WTC11 (cell line): Measurements from ENCODE around the gene NAALADL2. TPM values are rescaled to one million over a fixed set of nuclear protein-coding genes. Genes with fewer than 3 reads are reported as not detected.
A peak's percentile ranks its signal among the peaks of the same experiment; 100 is the strongest.

Experiments used
- ATAC-seq: fragments of 200-7000 bp; cut with Tn5 transposase; 2 replicates; pipeline ENCODE4 v1.10.0; 2021; ENCODE audit warnings: mild to moderate bottlenecking, moderate library complexity
- CTCF ChIA-PET: fragments of 300-600 bp; sonication (Branson Sonifier 250); formaldehyde crosslinking; loops from one replicate; lab custom pipeline; 2021; ENCODE audit warnings: antibody characterized with exemption; lab: Charles Lee
- POLR2A ChIA-PET: fragments of 350-600 bp; sonication (Branson Sonifier 250); formaldehyde crosslinking; loops from one replicate; lab custom pipeline; 2021; ENCODE audit warnings: antibody characterized with exemption; lab: Charles Lee
- DNase-seq: peaks from one replicate; pipeline ENCODE4 v3.0.0; 2021; ENCODE audit warnings: low spot score
- H3K27ac Mint-ChIP-seq: 2 replicates; pipeline ENCODE4 v1.8.0; 2021; ENCODE audit warnings: mixed read lengths
- H3K27me3 Mint-ChIP-seq: 2 replicates; pipeline ENCODE4 v1.8.0; 2021; ENCODE audit warnings: low read depth, mild to moderate bottlenecking, moderate library complexity, mixed read lengths
- H3K36me3 Mint-ChIP-seq: 2 replicates; pipeline ENCODE4 v1.8.0; 2021; ENCODE audit warnings: mixed read lengths
- H3K4me1 Mint-ChIP-seq: 2 replicates; pipeline ENCODE4 v1.8.0; 2022; ENCODE audit warnings: mixed read lengths
- H3K4me3 Mint-ChIP-seq: 2 replicates; pipeline ENCODE4 v1.8.0; 2021; ENCODE audit warnings: mild to moderate bottlenecking, moderate library complexity, mixed read lengths
- H3K9me3 Mint-ChIP-seq: 2 replicates; pipeline ENCODE4 v1.8.0; 2021; ENCODE audit warnings: mixed read lengths
- CBFB ChIP-seq: sonication (generic); formaldehyde crosslinking; IDR thresholded peaks from 2 replicates; pipeline ENCODE4 v1.8.1; 2022; ENCODE audit warnings: mild to moderate bottlenecking, low read depth, missing genetic modification reagents
- E2F5 ChIP-seq: sonication (generic); formaldehyde crosslinking; IDR thresholded peaks from 2 replicates; pipeline ENCODE4 v1.8.1; 2022; ENCODE audit warnings: mild to moderate bottlenecking, moderate library complexity, missing genetic modification reagents
- IRF2 ChIP-seq: sonication (generic); formaldehyde crosslinking; IDR thresholded peaks from 2 replicates; pipeline ENCODE4 v1.8.0; 2022; ENCODE audit warnings: low read depth, missing genetic modification reagents, borderline replicate concordance
- MXD4 ChIP-seq: fragments of 250-450 bp; sonication (Bioruptor Pico); IDR thresholded peaks from 2 replicates; pipeline ENCODE4 v1.8.0; 2021; ENCODE audit warnings: mild to moderate bottlenecking, moderate library complexity, borderline replicate concordance
- OVOL2 ChIP-seq: fragments of 250-450 bp; sonication (Bioruptor Pico); IDR thresholded peaks from 2 replicates; pipeline ENCODE4 v1.9.0; 2021; ENCODE audit warnings: mild to moderate bottlenecking, borderline replicate concordance
- SMAD3 ChIP-seq: sonication (generic); formaldehyde crosslinking; IDR thresholded peaks from 2 replicates; pipeline ENCODE4 v1.8.0; 2022; ENCODE audit warnings: missing genetic modification reagents, mild to moderate bottlenecking, borderline replicate concordance
- SOX15 ChIP-seq: fragments of 250-450 bp; sonication (Bioruptor Pico); IDR thresholded peaks from 2 replicates; pipeline ENCODE4 v1.9.0; 2021; ENCODE audit warnings: mild to moderate bottlenecking
- SP1 ChIP-seq: sonication (generic); formaldehyde crosslinking; conservative IDR thresholded peaks from 2 replicates; pipeline ENCODE4 v1.8.1; 2022; ENCODE audit warnings: missing genetic modification reagents
- TEAD4 ChIP-seq: sonication (generic); formaldehyde crosslinking; IDR thresholded peaks from 2 replicates; pipeline ENCODE4 v1.8.0; 2022; ENCODE audit warnings: mild to moderate bottlenecking, missing genetic modification reagents
- ZNF317 ChIP-seq: sonication (generic); formaldehyde crosslinking; IDR thresholded peaks from 2 replicates; pipeline ENCODE4 v1.8.1; 2023; ENCODE audit warnings: low read depth, mild to moderate bottlenecking, moderate library complexity, missing genetic modification reagents, borderline replicate concordance
- ZNF671 ChIP-seq: fragments of 250-450 bp; sonication (Bioruptor Pico); IDR thresholded peaks from 2 replicates; pipeline ENCODE4 v1.8.0; 2021; ENCODE audit warnings: mild to moderate bottlenecking
- total RNA-seq: library from RNA; stranded (reverse); gene quantifications from 3 replicates; pipeline ENCODE4 v1.2.3, GENCODE V29; 2021
- TF ChIP-seq, protein P1 (sequence below): sonication (generic); formaldehyde crosslinking; conservative IDR thresholded peaks from 2 replicates; pipeline ENCODE4 v1.8.1; 2023; ENCODE audit warnings: mild to moderate bottlenecking, low read depth, missing genetic modification reagents, moderate library complexity
- TF ChIP-seq, protein P2 (sequence below): sonication (generic); formaldehyde crosslinking; IDR thresholded peaks from 2 replicates; pipeline ENCODE4 v1.8.0; 2023; ENCODE audit warnings: missing genetic modification reagents
- TF ChIP-seq, protein P3 (sequence below): fragments of 250-450 bp; sonication (Bioruptor Pico); IDR thresholded peaks from 2 replicates; pipeline ENCODE4 v2.1.2; 2022; ENCODE audit warnings: mild to moderate bottlenecking, moderate library complexity
- TF ChIP-seq, protein P4 (sequence below): sonication (generic); formaldehyde crosslinking; IDR thresholded peaks from 2 replicates; pipeline ENCODE4 v1.8.1; 2023; ENCODE audit warnings: mild to moderate bottlenecking, missing genetic modification reagents, moderate library complexity
- TF ChIP-seq, protein P5 (sequence below): fragments of 250-450 bp; sonication (Bioruptor Pico); IDR thresholded peaks from 2 replicates; pipeline ENCODE4 v1.9.0; 2021; ENCODE audit warnings: moderate library complexity, mild to moderate bottlenecking, inconsistent platforms, borderline replicate concordance
- TF ChIP-seq, protein P6 (sequence below): fragments of 250-450 bp; sonication (Bioruptor Pico); IDR thresholded peaks from 2 replicates; pipeline ENCODE4 v1.9.0; 2021; ENCODE audit warnings: mild to moderate bottlenecking, borderline replicate concordance

Gene NAALADL2
- total RNA-seq, 1 experiment from 2014 or later = 1.2 TPM

DNA sequence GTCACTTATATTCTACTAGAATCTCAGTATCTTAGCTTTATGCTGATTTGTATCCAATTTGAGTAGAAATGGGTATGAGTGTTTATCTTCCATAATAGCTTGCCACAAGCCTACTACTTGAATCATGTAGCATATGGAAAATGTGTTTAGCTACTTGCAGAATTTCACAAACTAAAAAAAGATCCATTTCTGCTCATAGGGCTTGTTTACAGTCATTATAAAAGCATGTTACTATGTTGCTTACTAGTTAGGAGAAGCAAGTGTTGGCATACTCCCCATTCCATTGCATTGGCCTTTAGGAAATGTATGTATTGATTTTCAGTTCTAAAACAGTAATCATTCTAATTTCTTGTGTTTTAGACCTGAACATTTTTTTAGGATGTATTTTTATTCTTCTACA is 939.2 kb downstream of the NAALADL2 start:
- ATAC-seq = no peak
- ChIA-PET CTCF (no interaction called here), POLR2A (no interaction called here)

DNA sequence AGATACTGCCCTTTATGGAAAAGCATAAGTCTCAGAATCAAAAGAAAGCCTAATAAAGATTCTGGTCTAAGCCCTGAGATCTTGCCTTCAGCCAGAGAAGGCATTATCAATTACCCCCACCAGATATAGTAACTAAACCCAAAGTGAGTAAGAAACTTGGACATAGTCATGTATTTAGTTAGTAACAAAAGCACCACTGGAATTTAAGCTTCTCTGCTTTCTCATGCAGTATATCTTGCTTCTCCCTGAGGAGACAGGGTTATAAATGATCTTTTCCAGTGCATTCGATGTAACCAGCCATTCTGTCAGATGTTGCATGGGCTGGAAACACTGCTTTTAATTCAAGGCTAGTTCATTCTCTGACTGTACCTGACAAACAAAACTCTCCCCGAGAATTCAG is 946.7 kb downstream of the NAALADL2 start:
- DNase-seq (no peak), ATAC-seq (no peak; the same call in 1 of the 2 replicates)
- ChIA-PET POLR2A (interaction anchor here (0.6 kb wide), 1 partner anchor 644 kb away, joined by 3 read pairs; no protein-coding TSS in a partner anchor), CTCF (interaction anchor here (0.6 kb wide), 1 partner anchor 77 kb away, joined by 3 read pairs; no protein-coding TSS in a partner anchor)
- Mint-ChIP-seq H3K4me3 (no peak overlapping the region), H3K4me1 (peaks cover 24% of the 10 kb centered on the region), H3K36me3 (no peaks in the 10 kb centered on the region), H3K9me3 (no peaks in the 10 kb centered on the region), H3K27me3 (no peaks in the 10 kb centered on the region), H3K27ac (peak overlapping the region; percentile 7; the same call in 1 of the 2 replicates)
- TF ChIP-seq, protein P1, sequence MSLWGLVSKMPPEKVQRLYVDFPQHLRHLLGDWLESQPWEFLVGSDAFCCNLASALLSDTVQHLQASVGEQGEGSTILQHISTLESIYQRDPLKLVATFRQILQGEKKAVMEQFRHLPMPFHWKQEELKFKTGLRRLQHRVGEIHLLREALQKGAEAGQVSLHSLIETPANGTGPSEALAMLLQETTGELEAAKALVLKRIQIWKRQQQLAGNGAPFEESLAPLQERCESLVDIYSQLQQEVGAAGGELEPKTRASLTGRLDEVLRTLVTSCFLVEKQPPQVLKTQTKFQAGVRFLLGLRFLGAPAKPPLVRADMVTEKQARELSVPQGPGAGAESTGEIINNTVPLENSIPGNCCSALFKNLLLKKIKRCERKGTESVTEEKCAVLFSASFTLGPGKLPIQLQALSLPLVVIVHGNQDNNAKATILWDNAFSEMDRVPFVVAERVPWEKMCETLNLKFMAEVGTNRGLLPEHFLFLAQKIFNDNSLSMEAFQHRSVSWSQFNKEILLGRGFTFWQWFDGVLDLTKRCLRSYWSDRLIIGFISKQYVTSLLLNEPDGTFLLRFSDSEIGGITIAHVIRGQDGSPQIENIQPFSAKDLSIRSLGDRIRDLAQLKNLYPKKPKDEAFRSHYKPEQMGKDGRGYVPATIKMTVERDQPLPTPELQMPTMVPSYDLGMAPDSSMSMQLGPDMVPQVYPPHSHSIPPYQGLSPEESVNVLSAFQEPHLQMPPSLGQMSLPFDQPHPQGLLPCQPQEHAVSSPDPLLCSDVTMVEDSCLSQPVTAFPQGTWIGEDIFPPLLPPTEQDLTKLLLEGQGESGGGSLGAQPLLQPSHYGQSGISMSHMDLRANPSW (CRISPR knock-in tag) = no peak
- TF ChIP-seq ZNF317 (no peak), IRF2 (CRISPR knock-in tag) (no peak), TEAD4 (CRISPR knock-in tag) (no peak)
- TF ChIP-seq, protein P2, sequence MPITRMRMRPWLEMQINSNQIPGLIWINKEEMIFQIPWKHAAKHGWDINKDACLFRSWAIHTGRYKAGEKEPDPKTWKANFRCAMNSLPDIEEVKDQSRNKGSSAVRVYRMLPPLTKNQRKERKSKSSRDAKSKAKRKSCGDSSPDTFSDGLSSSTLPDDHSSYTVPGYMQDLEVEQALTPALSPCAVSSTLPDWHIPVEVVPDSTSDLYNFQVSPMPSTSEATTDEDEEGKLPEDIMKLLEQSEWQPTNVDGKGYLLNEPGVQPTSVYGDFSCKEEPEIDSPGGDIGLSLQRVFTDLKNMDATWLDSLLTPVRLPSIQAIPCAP (CRISPR knock-in tag) = no peak
- TF ChIP-seq, protein P3, sequence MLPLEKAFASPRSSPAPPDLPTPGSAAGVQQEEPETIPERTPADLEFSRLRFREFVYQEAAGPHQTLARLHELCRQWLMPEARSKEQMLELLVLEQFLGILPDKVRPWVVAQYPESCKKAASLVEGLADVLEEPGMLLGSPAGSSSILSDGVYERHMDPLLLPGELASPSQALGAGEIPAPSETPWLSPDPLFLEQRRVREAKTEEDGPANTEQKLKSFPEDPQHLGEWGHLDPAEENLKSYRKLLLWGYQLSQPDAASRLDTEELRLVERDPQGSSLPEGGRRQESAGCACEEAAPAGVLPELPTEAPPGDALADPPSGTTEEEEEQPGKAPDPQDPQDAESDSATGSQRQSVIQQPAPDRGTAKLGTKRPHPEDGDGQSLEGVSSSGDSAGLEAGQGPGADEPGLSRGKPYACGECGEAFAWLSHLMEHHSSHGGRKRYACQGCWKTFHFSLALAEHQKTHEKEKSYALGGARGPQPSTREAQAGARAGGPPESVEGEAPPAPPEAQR (CRISPR knock-in tag) = no peak

More for the DNA sequence above, 939.2 kb downstream of the NAALADL2 start:
- no peak overlapping the region for H3K4me3 Mint-ChIP-seq
- TF ChIP-seq ZNF671 (CRISPR knock-in tag) = no peak
- TF ChIP-seq, protein P4, sequence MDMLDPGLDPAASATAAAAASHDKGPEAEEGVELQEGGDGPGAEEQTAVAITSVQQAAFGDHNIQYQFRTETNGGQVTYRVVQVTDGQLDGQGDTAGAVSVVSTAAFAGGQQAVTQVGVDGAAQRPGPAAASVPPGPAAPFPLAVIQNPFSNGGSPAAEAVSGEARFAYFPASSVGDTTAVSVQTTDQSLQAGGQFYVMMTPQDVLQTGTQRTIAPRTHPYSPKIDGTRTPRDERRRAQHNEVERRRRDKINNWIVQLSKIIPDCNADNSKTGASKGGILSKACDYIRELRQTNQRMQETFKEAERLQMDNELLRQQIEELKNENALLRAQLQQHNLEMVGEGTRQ (CRISPR knock-in tag) = no peak
- TF ChIP-seq OVOL2 = no peak
- TF ChIP-seq, protein P5, sequence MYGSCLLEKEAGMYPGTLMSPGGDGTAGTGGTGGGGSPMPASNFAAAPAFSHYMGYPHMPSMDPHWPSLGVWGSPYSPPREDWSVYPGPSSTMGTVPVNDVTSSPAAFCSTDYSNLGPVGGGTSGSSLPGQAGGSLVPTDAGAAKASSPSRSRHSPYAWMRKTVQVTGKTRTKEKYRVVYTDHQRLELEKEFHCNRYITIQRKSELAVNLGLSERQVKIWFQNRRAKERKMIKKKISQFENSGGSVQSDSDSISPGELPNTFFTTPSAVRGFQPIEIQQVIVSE (CRISPR knock-in tag) = no peak
- no peak for TF ChIP-seq SOX15
- TF ChIP-seq, protein P1 (CRISPR knock-in tag) = no peak
- TF ChIP-seq ZNF317 = no peak
- TF ChIP-seq, protein P6, sequence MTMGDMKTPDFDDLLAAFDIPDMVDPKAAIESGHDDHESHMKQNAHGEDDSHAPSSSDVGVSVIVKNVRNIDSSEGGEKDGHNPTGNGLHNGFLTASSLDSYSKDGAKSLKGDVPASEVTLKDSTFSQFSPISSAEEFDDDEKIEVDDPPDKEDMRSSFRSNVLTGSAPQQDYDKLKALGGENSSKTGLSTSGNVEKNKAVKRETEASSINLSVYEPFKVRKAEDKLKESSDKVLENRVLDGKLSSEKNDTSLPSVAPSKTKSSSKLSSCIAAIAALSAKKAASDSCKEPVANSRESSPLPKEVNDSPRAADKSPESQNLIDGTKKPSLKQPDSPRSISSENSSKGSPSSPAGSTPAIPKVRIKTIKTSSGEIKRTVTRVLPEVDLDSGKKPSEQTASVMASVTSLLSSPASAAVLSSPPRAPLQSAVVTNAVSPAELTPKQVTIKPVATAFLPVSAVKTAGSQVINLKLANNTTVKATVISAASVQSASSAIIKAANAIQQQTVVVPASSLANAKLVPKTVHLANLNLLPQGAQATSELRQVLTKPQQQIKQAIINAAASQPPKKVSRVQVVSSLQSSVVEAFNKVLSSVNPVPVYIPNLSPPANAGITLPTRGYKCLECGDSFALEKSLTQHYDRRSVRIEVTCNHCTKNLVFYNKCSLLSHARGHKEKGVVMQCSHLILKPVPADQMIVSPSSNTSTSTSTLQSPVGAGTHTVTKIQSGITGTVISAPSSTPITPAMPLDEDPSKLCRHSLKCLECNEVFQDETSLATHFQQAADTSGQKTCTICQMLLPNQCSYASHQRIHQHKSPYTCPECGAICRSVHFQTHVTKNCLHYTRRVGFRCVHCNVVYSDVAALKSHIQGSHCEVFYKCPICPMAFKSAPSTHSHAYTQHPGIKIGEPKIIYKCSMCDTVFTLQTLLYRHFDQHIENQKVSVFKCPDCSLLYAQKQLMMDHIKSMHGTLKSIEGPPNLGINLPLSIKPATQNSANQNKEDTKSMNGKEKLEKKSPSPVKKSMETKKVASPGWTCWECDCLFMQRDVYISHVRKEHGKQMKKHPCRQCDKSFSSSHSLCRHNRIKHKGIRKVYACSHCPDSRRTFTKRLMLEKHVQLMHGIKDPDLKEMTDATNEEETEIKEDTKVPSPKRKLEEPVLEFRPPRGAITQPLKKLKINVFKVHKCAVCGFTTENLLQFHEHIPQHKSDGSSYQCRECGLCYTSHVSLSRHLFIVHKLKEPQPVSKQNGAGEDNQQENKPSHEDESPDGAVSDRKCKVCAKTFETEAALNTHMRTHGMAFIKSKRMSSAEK (CRISPR knock-in tag) = no peak
- TF ChIP-seq E2F5 (CRISPR knock-in tag) = no peak
- TF ChIP-seq CBFB = no peak
- TF ChIP-seq SP1 (CRISPR knock-in tag) = no peak
- TF ChIP-seq SMAD3 (CRISPR knock-in tag) = no peak
- no peak for TF ChIP-seq MXD4 (CRISPR knock-in tag)
- no peak for DNase-seq
- no peaks in the 10 kb centered on the region for H3K27me3 Mint-ChIP-seq
- H3K27ac Mint-ChIP-seq = no peak overlapping the region
- peaks cover 10% of the 10 kb centered on the region for H3K9me3 Mint-ChIP-seq
- peaks cover 4% of the 10 kb centered on the region for H3K36me3 Mint-ChIP-seq
- 0 out of 2 replicates have a peak, but pooled peaks cover 4% of the 10 kb centered on the region for H3K4me1 Mint-ChIP-seq
